Liver (tissue), 9 donors: ENCODE results near the gene GCNT2. TPM values are rescaled to one million over a fixed set of nuclear protein-coding genes. Genes with fewer than 3 reads are reported as not detected.

Experiments used
- DNase-seq: peaks from one replicate; pipeline ENCODE4 v3.0.0-alpha.2; 2017; ENCODE audit warnings: low spot score
- H3K27ac ChIP-seq, 2 donors: one replicate each; pipeline ENCODE4 v1.7.0; 2013; ENCODE audit warnings: inconsistent platforms in 2 of 2, low read length in 2 of 2, control low read depth in 1 of 2, low read depth in 1 of 2, mild to moderate bottlenecking in 1 of 2
- H3K27me3 ChIP-seq, 4 donors: one replicate each; pipeline versions ENCODE4 v1.6.1 to v1.7.0; 2013; ENCODE audit warnings: low read length in 3 of 4, inconsistent platforms in 1 of 4, mild to moderate bottlenecking in 1 of 4, moderate library complexity in 1 of 4; ENCODE audit not compliant: control insufficient read depth in 4 of 4, insufficient read depth in 4 of 4
- H3K36me3 ChIP-seq, 4 donors: one replicate each; pipeline versions ENCODE4 v1.6.1 to v1.7.0; 2013; ENCODE audit warnings: low read length in 3 of 4, mild to moderate bottlenecking in 3 of 4, low read depth in 1 of 4, moderate library complexity in 1 of 4; ENCODE audit not compliant: control insufficient read depth in 4 of 4, insufficient read depth in 3 of 4
- H3K4me1 ChIP-seq, 4 donors: one replicate each; pipeline versions ENCODE4 v1.6.1 to v1.7.0; 2013; ENCODE audit warnings: low read length in 3 of 4, mild to moderate bottlenecking in 3 of 4, moderate library complexity in 1 of 4; ENCODE audit not compliant: control insufficient read depth in 4 of 4, insufficient read depth in 4 of 4
- H3K4me3 ChIP-seq, 3 donors: one replicate each; pipeline versions ENCODE4 v1.6.1 to v1.7.0; 2013; ENCODE audit warnings: low read length in 3 of 3, control low read depth in 1 of 3, low read depth in 1 of 3, mild to moderate bottlenecking in 1 of 3
- H3K9ac ChIP-seq, 2 donors: one replicate each; pipeline ENCODE4 v1.7.0; 2013; ENCODE audit warnings: low read length in 2 of 2, mild to moderate bottlenecking in 2 of 2, moderate library complexity in 2 of 2, control low read depth in 1 of 2, low read depth in 1 of 2
- H3K9me3 ChIP-seq, 4 donors: one replicate each; pipeline versions ENCODE4 v1.6.1 to v1.7.0; 2013; ENCODE audit warnings: low read length in 3 of 4; ENCODE audit not compliant: control insufficient read depth in 4 of 4
- ATF3 ChIP-seq: IDR thresholded peaks from 2 replicates; pipeline ENCODE4 v1.6.1; 2016; ENCODE audit warnings: antibody characterized with exemption
- EGR1 ChIP-seq, 2 donors: IDR thresholded peaks; 2 replicates each; pipeline ENCODE4 v1.6.1; 2016 to 2018; ENCODE audit warnings: antibody characterized with exemption in 2 of 2, low read depth in 2 of 2
- FOXA1 ChIP-seq: IDR thresholded peaks from 2 replicates; pipeline ENCODE4 v1.6.1; 2016; ENCODE audit warnings: antibody characterized with exemption
- FOXA2 ChIP-seq: IDR thresholded peaks from 2 replicates; pipeline ENCODE4 v1.6.1; 2016; ENCODE audit warnings: antibody characterized with exemption
- HNF4A ChIP-seq, 2 donors: conservative IDR thresholded peaks; 2 replicates each; pipeline ENCODE4 v1.6.1; 2016; ENCODE audit warnings: antibody characterized with exemption in 2 of 2, mild to moderate bottlenecking in 2 of 2
- HNF4G ChIP-seq: IDR thresholded peaks from 2 replicates; pipeline ENCODE4 v1.6.1; 2016; ENCODE audit warnings: antibody characterized with exemption
- JUND ChIP-seq, 2 donors: IDR thresholded peaks; 2 replicates each; pipeline ENCODE4 v1.6.1; 2016; ENCODE audit warnings: antibody characterized with exemption in 2 of 2
- MAX ChIP-seq: IDR thresholded peaks from 2 replicates; pipeline ENCODE4 v1.6.1; 2016; ENCODE audit warnings: antibody characterized with exemption
- NR2F2 ChIP-seq: IDR thresholded peaks from 2 replicates; pipeline ENCODE4 v1.6.1; 2016; ENCODE audit warnings: antibody characterized with exemption
- RAD21 ChIP-seq, 2 donors: IDR thresholded peaks; 2 replicates each; pipeline ENCODE4 v1.6.1; 2016; ENCODE audit warnings: antibody characterized with exemption in 2 of 2, mild to moderate bottlenecking in 2 of 2
- RXRA ChIP-seq, 2 donors: IDR thresholded peaks; 2 replicates each; pipeline ENCODE4 v1.6.1; 2017 to 2018; ENCODE audit warnings: antibody characterized with exemption in 2 of 2, mild to moderate bottlenecking in 1 of 2
- SP1 ChIP-seq: IDR thresholded peaks from 2 replicates; pipeline ENCODE4 v1.6.1; 2018; ENCODE audit warnings: antibody characterized with exemption, mild to moderate bottlenecking
- TAF1 ChIP-seq: conservative IDR thresholded peaks from 2 replicates; pipeline ENCODE4 v1.6.1; 2016; ENCODE audit warnings: antibody characterized with exemption, mild to moderate bottlenecking
- YY1 ChIP-seq: IDR thresholded peaks from 2 replicates; pipeline ENCODE4 v1.6.1; 2016; ENCODE audit warnings: antibody characterized with exemption, mild to moderate bottlenecking
- ZBTB33 ChIP-seq: IDR thresholded peaks from 2 replicates; pipeline ENCODE4 v1.6.1; 2016; ENCODE audit warnings: antibody characterized with exemption
- WGBS: extraction: QIAGEN DNeasy Blood & Tissue Kit; methylation state at CpG from one replicate; pipeline ENCODE4 v1.1.7; 2013; 5-methylcytosine and 5-hydroxymethylcytosine counted together
- polyA plus RNA-seq, 2 donors: library from polyadenylated mRNA; stranded (reverse) in 1 of 2; unstranded in 1 of 2; fragments of 200-250 nt in 1 of 2; fragments of >200 nt in 1 of 2; fragmentation: Nextera tagmentation in 1 of 2; extraction: Ambion mirVana in 1 of 2; gene quantifications; one replicate each; pipeline versions ENCODE4 v1.2.1 to v1.2.3, GENCODE V29; 2013 to 2015
- total RNA-seq, 2 donors: library from RNA; depleted of rRNA; stranded (reverse); fragments of >200 nt; gene quantifications; one replicate each; pipeline ENCODE4 v1.2.3, GENCODE V29; 2014
- TF ChIP-seq, protein P1 (sequence below): fragments of 150-350 bp; IDR thresholded peaks from 2 replicates; pipeline ENCODE4 v1.5.1; 2017; ENCODE audit warnings: improper control_type of control experiment, low read depth, low read length; ENCODE audit not compliant: missing input control
- TF ChIP-seq, protein P2 (sequence below): IDR thresholded peaks from 2 replicates; pipeline ENCODE4 v1.6.1; 2016; ENCODE audit warnings: antibody characterized with exemption, mild to moderate bottlenecking
- donor health status: healthy.
- donor health status: healthy.
- donor health status: healthy.
- donor health status: healthy.
- donor health status: healthy.

The GCNT2 gene
- total and polyA plus RNA-seq, 4 donors, result 2.8 to 16.7 (median 4.2) TPM

- Histone ChIP-seq H3K9ac (no peak overlapping the region), H3K4me3 (no peak overlapping the region), H3K27me3 (no peaks in the 10 kb centered on the region), H3K27ac (no peak overlapping the region), H3K4me1 (peaks cover 0 to 4% (median 2%) of the 10 kb centered on the region in 4 donors), H3K36me3 (no peaks in the 10 kb centered on the region), H3K9me3 (no peaks in the 10 kb centered on the region)
- DNase-seq, result no peak
- 85% methylated on average over 9 of the region's 9 CpGs for WGBS
- TF ChIP-seq ATF3 (no peak), SP1 (no peak), NR2F2 (no peak), HNF4A (conservative IDR thresholded peaks at IDR 0.05) (no peak), MAX (no peak), HNF4G (no peak), FOXA1 (no peak), RXRA (IDR thresholded peaks at IDR 0.05) (no peak), ZBTB33 (no peak), EGR1 (IDR thresholded peaks at IDR 0.05; ENCODE audit: low read depth in 2 of 2) (no peak), RAD21 (IDR thresholded peaks at IDR 0.05) (no peak), FOXA2 (no peak), YY1 (no peak), JUND (IDR thresholded peaks at IDR 0.05) (no peak), TAF1 (no peak)
- TF ChIP-seq, protein P1, sequence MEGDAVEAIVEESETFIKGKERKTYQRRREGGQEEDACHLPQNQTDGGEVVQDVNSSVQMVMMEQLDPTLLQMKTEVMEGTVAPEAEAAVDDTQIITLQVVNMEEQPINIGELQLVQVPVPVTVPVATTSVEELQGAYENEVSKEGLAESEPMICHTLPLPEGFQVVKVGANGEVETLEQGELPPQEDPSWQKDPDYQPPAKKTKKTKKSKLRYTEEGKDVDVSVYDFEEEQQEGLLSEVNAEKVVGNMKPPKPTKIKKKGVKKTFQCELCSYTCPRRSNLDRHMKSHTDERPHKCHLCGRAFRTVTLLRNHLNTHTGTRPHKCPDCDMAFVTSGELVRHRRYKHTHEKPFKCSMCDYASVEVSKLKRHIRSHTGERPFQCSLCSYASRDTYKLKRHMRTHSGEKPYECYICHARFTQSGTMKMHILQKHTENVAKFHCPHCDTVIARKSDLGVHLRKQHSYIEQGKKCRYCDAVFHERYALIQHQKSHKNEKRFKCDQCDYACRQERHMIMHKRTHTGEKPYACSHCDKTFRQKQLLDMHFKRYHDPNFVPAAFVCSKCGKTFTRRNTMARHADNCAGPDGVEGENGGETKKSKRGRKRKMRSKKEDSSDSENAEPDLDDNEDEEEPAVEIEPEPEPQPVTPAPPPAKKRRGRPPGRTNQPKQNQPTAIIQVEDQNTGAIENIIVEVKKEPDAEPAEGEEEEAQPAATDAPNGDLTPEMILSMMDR, result no peak
- TF ChIP-seq, protein P2, sequence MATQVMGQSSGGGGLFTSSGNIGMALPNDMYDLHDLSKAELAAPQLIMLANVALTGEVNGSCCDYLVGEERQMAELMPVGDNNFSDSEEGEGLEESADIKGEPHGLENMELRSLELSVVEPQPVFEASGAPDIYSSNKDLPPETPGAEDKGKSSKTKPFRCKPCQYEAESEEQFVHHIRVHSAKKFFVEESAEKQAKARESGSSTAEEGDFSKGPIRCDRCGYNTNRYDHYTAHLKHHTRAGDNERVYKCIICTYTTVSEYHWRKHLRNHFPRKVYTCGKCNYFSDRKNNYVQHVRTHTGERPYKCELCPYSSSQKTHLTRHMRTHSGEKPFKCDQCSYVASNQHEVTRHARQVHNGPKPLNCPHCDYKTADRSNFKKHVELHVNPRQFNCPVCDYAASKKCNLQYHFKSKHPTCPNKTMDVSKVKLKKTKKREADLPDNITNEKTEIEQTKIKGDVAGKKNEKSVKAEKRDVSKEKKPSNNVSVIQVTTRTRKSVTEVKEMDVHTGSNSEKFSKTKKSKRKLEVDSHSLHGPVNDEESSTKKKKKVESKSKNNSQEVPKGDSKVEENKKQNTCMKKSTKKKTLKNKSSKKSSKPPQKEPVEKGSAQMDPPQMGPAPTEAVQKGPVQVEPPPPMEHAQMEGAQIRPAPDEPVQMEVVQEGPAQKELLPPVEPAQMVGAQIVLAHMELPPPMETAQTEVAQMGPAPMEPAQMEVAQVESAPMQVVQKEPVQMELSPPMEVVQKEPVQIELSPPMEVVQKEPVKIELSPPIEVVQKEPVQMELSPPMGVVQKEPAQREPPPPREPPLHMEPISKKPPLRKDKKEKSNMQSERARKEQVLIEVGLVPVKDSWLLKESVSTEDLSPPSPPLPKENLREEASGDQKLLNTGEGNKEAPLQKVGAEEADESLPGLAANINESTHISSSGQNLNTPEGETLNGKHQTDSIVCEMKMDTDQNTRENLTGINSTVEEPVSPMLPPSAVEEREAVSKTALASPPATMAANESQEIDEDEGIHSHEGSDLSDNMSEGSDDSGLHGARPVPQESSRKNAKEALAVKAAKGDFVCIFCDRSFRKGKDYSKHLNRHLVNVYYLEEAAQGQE, result no peak
These were observed 44.8 kb downstream of the GCNT2 start for GRCh38 chr6:10565913-10566312.
